HG03457 (cell line): Measurements from ENCODE around the gene TMEM176A.

Source experiments
- ATAC-seq: cut with Tn5 transposase; IDR thresholded peaks from one replicate; pipeline ENCODE4 v1.9.1; 2021; ENCODE audit warnings: moderate number of reproducible peaks; ENCODE audit not compliant: unreplicated experiment

The TMEM176A gene

DNA sequence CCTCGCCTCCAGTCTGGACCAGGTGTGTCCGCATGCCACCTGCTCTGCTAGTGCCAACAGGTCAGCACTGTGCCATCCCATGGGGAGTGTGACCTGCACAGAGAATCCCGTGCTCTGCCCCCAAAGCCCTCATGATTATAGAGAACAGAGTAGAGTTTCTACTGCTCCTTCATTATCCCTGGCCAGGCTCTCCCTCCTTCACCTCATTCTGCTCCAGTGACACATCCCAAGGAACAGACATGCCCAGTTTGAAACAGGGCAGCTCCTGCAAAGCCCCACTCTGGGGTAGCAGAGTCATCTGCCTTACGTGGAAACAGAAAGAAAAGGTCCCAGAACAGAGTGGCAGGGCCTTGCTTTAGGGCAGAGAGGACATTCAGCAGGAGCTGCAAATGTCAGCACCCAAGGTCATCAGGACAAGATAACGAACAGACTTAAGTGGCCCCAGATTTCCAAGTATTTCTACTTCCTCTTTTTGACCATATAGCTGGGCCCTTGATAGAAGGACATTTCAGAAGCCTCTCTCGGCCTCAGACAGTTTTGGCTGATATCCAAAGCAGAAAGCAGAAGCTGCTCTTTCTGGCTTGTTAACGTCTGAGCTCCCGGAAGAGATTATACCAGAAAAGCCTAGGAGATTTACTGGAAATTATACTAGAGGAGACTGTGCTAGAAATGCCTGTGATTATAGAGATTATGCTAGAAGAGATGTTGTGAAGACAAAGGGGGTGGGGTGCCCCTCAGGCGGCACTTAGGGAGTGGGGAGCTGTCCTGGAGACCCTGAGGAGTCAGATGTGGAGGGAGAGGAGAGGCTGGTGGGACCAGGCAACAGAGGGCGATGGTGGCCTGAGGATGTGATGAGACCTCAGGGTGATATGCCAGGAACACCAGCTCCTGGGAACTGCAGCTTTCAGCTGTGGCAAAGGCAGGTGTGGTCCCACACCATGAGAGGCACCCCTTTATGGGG is 13.0 kb upstream of the TMEM176A start:
- ATAC-seq: no peak

DNA sequence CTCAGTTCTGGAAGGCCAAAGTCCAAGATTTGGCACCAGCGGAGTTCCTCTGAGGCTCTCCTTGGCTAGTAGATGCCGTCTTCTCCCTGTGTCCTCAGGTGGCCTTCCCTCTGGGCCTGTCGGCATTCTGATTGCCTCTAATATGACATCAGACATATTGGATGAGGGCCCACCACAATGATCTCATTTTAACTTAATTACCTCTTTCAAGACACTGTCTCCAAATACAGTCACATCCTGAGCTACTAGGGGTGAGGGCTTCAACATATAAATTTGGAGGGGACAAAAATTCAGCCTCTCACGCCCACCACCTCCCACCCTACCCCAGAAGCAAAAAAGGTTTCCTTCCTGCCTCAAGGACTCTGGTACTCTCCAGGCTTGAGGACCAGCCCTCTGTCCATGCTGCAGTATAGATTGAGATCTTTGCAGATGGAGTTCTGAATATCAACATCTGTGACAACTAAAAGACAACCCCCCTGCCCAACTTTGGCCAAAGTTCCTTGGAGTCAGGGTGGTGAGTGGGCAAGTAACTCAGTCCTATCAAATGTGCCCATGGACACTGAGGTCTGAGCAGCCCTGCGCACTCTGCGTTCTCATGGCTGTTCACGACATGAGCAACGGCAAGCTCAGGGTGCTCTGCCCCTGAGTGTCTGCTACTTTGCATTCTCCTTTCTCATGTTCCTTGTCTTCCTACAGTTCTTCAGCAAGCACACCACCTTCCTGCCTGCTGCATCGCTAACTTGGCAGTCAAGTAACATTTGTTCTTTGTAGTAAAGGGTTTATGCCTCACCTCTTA is 11.9 kb upstream of the TMEM176A start:
- ATAC-seq: no peak

DNA sequence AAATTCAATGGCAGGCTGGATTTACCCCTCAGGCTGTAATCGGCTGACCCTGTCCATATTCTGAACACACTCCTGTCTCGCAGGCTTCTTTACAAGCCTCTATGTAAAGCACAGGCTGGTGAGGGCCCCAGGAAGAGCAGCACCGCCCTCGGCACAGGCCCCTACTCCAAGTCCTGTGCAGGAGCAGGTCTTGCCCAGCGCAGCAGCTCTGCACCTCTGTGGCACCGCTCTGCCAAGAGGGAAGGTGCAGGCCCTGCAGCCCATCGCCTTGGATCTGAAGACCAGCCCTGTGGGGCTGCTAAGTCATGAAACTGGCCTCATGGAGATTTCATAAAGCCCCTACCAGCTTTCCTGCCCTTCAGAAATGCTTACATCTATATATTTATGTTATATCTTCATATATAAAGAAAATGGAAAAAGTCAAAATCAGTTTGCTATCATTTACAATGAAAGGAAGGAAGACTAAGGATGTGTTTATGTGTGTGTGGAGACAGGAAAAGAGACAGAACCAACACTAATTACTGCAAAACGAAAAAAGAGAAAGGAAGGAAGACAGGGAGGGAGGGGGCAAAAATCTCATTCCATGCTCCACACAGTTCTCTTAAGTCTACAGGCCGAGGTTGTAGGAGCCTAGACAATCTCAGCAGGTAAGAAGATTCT is 10.0 kb upstream of the TMEM176A start:
- ATAC-seq: no peak

DNA sequence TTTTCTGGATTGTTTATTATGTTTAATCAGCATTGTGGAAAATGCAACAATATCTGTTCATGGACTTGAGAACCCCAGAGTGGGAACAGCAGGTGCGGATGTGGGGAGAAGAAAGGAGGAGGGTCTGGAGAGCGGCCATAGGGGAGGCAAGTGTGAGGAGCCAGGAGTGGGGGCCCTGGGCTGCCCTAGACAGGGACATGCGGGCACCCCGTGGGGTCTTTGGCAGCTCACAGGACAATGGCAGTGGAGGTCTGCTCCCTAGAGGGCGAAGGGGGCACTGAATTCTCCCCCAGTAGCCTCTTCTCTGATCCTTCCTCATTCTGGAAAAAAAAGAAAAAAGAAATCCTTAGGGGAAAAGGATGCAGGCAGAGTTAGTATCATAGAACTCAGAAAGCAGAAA is 9.3 kb upstream of the TMEM176A start:
- ATAC-seq: no peak

DNA sequence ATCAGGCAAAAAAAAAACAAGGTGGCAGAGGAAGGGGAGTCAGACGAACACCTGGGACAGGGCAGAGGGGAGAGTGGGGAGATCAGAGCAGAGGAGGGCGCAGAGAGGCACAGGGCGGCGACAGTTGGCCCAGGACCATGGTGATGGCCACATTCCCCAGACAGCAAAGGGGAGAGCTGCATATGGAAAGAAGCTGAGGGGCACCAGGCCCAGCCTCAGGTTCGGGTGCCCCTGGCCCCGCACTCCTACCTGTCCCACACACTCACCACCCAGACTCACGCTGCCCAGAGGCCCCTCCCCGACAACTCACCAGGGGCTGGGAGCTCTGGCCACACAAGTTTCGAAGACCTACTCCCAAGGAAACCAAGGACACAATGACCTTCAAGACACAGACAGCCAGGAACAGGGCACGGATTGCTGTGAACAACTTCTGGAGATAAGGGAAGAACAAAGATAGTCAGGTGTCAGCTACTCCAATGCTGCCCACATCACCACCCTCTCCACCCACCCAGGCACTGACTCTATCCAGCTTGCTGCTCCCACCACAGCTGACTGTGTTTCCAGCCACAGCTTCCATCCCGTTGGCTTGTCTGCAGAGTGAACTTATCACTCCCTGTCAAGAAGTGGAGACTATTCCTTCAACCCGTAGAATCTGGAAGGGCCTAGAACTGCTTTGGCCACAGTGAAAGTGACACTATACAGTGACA is 8.7 kb upstream of the TMEM176A start:
- ATAC-seq: no peak

DNA sequence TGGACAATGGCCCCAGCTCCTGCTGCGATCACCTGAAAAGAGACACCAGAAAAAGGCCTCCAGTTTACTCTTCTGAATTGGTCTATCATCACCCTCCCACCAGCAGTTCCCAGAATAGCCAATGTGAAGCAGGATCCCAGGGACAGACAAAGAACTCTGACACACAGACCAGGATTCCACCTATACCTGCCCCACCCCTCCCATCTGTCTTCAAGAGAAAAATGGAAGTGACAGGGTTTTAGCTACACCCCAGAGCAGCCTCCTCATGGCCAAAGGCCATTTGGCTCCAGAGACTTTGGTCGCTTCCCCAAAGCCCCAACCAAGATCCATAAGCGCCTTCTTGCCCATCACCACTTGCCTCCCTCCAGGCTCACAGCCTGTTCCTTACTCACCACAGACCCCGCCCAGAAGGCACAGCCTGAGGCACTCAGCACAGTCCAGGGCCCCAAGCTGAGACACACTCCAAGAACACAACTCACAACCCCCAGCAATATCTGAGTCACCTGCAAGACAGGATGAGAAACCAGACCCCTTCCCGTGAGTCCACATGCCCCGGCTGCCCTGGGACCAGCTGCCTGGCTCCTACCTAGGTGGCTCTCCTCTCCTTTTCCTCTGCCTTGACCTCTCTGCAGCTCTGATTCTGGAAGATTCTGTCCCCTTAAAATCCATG is 6.9 kb upstream of the TMEM176A start:
- no peak for ATAC-seq

DNA sequence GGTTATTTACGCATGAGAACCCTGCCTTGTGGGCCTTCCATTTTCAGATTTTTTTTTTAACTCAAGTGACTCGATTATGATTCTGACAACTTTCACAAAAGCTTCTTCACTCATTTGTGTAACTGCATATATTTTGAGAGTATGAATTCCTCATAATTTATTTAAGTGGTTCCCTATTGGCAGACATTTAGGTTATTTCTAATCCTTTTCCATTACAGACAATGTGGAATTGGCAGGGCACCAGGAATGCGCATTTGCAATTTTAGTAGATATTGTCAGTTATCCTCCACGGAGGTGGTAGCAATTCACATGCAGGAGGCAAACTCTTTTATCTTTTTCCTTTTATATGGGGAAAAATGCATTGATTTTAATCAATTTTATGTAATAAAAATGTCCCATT is 2.9 kb upstream of the TMEM176A start:
- ATAC-seq: no peak

DNA sequence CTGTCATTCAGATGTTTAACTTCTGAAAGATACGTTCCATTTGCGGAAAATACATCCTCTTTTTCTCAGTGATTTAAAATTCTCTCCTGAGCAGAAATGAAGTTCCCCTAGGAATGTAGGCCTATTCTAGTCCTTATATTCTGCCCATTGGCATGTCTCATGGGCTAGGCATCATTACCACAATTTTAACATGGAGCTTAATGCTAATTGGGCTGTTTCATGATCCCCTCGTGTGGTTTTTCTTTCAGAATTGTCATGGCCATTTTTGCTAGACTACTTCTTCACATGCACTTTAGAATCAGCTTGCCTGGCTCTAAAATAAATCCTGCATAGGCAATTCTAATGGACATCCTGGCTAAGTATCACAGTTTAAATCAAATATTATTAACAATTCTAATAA is 1.4 kb upstream of the TMEM176A start:
- no peak for ATAC-seq

DNA sequence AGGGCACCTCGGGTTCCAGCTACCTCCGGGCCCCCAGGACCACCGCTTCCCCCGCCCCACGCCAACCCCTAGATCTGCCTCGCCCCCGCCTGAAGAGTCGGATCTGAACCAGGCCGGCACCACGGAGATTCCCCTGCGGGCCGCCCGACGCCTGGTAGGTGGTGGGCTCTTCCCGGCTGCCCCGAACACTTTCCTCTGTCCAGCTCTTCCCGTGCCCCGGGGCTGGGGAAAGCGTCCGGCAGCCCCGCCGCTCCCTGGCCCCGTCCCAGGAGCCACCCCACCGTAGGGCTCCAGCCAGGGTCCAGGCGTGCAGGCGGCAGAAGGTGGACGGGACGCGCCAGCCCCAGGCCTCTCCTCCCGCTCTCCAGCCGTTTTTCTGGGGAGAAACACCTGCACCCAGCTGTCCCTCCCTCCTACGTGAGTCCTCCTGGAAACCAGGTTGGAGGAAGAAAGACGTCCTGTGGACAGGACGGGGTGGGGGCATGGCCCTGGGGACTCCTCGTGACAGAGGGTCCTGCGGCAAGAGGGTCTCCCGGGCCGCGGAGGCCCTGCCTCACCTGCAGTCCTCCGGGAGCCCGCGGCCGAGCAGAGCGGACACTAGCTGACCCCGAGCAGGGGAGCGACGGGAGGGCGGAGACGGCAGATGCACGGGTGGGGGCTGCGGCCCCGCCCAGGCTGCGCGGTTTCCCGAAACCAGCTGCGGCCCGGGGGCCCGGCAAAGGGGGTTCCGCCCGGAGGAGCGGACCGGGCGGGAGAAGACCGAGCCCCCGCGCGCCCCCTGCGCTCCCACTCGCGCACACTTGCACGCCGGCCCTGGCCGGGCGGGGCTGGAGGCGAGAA is 608 bp upstream of the TMEM176A start, which contains the start of gene TMEM176B:
Gene TMEM176B, minus strand, starts transcription at position 624 of the 840 bp plus-strand sequence. CDS start 3,795 bp downstream, outside the sequence.
- no peak for ATAC-seq

DNA sequence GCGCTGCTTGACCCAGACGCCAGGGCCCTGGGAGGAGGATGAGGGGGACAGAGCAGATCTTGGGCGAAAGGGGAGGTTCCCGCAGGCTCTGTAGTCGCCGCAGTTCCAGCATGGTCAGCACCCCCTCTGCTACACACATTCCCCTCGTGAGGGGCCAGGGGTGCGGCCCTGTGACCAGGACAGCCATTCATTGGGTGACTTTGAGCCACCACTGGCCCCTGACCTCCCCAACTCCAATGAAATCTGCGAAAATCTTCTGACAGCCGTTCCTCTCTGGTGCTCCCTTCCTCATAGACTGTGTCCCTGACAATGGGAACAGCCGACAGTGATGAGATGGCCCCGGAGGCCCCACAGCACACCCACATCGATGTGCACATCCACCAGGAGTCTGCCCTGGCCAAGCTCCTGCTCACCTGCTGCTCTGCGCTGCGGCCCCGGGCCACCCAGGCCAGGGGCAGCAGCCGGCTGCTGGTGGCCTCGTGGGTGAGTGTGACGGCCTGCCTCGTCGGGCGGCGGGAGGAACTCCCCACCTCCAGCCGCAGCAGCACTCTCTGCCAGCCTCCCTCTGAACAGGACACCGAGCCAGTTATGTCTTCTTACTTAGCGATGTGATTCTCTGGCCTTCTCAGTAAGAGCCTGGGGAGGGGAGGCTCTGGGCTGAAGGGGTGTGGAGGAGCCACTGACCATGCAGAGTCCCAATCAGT is 825 bp downstream of the TMEM176A start:
- ATAC-seq: no peak

DNA sequence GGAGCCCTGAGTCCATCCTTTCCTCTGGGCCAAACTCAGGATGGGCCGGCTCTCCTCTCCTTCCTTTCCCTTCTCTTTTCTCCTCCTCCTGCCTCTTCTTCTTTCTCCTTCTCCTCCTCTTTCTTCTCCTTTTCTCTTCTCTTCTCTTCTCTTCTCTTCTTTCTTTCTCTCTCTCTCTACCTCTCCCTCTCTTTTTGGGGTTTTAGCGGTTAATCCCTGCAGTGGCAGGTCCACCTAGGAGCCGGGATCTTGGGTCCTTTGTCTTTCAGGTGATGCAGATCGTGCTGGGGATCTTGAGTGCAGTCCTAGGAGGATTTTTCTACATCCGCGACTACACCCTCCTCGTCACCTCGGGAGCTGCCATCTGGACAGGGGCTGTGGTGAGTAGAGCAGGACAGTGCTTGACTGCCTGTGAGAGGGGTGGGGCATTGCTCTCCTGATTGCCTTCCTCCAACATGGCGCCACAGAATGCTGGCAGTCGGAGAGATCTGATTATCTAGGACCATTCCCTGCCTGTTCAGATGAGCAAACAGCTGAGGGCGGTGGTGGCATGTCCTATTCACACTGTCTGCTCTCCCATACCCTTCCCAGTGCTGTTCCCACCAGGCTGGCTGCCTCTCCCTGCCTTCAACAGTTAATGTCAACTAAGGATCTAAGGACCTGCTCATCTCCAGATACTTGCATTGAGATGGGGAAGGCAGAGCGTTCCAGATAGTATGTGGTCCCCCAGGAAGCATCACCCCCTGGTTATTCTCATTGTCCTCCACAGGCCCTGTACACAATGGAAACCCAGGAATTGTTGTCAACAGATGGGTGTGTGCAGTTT is 1.6 kb downstream of the TMEM176A start:
- no peak for ATAC-seq

DNA sequence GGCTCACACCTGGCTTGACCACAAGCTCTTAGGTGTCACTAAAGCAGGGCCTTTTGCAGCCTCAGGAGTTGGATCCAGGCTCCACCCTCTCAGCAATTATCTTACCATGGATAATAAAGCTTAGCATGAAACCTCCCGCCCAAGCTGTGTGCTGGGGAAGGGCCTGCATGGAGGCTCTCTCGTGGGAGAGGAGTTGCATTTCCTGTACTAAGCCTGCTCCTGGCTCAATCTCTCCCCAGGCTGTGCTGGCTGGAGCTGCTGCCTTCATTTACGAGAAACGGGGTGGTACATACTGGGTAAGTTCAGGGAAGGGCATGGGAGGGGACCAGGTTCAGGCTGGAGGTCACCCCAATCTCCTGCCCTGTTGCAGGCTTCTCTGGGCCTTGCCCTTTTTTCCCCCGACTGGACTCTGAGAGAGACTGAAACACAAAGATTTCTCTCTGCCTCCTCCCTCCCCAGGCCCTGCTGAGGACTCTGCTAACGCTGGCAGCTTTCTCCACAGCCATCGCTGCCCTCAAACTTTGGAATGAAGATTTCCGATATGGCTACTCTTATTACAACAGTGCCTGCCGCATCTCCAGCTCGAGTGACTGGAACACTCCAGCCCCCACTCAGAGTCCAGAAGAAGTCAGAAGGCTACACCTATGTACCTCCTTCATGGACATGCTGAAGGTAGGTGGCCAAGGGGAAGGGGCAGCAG is 2.7 kb downstream of the TMEM176A start:
- no peak for ATAC-seq

DNA sequence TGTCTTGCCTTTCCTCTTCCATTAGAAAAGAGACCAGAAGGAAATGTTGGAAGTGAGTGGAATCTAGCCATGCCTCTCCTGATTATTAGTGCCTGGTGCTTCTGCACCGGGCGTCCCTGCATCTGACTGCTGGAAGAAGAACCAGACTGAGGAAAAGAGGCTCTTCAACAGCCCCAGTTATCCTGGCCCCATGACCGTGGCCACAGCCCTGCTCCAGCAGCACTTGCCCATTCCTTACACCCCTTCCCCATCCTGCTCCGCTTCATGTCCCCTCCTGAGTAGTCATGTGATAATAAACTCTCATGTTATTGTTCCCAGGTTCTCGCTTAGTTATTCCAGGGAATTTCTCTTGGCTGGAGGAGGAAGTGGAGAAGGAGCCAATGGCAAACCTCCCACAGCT is 4.2 kb downstream of the TMEM176A start:
- ATAC-seq: no peak

DNA sequence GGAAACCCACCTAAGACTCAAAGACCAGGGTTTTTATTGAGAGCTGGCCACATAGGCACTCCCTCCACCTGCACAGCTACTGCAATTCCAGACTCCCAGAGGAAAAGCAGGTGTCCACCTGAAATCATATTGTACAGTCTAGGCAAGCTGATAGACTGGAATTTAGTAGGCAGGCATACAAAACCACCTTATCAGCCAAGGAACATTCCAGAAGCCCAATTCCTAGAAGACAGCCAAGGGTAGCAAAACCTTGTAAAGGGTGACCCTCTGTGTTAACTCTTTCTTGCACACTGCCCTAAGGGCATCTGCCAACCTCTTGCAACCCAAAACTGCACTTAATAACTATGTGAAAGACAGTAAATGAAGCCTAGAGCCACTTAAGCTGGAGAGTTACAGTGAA is 5.3 kb downstream of the TMEM176A start:
- ATAC-seq: no peak

DNA sequence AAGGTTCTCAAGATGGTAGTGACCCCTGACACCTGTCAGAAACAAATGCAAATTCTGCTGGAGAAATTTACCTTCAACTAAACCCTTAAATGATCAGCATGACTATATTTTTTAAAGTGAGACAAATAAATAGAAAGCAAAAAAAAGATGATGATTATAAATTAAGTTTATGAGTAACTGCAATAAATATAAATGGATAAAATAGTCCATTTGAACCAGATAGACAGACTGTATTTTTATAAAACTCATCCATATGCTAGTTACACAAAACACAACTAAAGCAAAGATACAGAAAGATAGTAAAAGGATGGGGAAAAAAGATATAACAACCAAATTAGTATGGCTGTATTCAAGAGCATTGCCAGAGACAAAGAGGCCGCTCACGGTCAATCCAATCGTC is 5.9 kb downstream of the TMEM176A start:
- ATAC-seq: no peak

DNA sequence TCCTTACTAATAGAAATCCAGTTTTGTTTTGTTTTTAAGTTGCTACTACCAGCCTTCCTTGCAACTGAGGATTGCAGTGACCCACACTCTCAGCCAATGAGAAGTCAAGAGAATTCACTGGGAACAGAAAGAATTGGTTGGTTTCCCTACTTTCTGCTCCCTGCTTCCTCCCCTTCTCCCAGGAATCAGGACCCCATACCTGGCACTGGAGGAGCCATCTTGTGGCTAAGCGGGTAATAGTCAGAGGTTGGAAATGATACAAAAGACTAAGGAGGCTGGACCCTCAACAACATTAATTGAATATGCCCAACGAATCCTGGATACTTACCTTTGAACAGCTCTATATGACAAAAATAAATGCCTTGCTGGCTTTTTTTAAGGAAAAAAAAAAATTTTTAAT is 6.3 kb downstream of the TMEM176A start:
- no peak for ATAC-seq
